ENCODE data around the gene RAPGEF1.

RAPGEF1 gene

DNA sequence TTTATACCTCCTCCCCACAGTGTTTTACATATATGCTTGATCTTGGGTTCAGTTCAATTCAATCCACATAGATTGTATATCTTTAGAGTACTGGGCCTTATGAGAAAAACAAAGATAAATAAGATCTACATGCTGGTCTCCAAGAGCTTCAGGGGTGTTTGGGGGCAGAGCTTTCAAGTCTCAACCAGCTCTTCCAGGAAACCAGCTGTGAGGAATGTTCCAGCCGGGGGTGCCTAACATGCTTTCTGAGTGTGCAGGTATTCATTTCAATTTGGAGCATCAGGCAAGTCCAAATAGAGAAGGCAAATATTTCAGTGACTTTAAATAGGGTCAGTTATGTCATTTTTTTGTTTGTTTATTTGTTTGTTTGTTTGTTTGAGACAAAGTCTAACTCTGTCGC is 5.7 kb upstream of the RAPGEF1 start:
- no peak for DNase-seq

DNA sequence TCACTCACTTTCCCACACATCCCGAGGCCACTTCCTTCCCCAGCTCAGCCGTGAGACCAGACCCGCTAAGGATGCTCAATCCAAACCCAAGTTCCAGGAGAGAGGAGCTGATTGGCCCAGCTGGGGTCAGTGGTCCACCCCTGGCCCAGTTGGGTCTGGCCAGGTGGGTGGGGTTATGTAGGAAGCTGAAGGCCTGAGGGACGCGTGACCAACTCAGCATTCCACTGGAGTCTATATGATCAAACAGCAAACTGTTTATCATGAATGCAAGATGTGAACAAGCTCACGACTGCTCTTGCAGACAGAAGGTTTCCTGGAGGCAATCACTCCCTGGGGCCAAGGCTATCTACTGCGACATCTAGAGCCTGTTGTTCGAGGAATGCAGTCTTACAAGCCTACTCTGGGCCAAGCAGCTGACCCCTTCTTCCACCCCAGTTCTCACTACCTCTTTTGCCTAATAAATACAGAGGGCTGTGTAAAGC is 4.9 kb upstream of the RAPGEF1 start:
- DNase-seq = no peak

DNA sequence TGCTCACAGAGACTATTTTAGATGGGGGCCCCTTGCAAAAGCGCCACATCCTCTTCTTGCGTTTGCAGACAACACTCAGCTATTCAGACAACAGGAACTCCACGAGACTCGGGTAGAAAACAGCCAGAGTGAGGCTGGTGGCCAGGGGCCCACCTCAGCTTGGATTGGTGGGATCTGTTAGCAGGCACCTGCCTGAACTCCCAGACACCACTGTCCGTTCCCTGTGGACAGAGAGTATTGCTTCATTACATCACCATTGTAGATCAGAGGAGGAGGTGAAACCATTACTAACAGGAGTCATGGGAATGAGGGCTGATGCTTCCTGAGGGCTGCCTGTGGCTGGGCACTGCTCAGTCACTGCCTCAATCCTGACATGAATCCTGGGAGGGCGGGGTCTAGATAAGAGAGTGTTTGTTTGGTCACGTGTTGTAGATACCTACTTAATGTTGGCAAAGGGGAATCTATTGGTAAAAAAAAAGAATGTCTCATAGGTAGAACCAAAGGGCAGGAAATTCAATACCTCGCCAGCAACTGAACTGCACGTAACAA is 4.4 kb upstream of the RAPGEF1 start:
- no peak for DNase-seq

DNA sequence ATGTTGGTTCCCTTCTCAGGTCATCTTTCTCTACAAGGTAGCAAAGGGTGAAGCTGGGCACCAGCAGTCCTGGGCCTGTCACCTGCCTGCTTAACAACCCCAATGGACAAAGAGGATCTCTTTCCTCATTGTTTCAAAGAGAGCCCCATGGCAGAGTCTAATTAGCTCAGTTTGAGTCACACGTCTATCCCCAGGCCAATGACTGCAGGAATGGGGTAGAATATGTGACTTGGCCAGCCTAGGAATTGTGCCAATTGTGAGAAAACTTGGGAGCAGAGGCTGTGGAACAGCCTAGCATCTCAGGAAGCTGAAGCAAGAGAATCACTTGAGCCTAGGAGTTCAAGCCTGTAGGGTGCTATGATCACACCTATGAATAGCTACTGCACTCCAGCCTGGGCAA is 3.6 kb upstream of the RAPGEF1 start:
- no peak for DNase-seq

DNA sequence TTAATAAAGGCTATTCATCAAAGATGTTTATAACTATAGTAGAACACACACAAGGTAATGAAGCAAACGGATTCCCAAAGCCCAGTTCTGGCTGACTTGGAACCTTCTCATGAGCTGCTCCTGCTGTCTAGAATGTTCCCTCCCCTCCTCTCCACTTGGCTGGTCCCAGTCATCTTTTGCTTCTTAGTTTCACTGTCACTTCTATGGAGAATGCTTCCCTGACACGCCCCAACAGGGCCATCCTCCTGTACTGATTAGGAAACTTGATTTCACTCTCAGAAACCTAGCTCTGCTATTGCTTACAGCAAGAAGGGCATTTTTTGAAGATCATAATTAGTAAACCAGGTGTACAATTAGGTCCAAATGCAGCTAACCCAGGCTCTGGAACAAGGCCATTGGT is 3.2 kb upstream of the RAPGEF1 start:
- DNase-seq = no peak

DNA sequence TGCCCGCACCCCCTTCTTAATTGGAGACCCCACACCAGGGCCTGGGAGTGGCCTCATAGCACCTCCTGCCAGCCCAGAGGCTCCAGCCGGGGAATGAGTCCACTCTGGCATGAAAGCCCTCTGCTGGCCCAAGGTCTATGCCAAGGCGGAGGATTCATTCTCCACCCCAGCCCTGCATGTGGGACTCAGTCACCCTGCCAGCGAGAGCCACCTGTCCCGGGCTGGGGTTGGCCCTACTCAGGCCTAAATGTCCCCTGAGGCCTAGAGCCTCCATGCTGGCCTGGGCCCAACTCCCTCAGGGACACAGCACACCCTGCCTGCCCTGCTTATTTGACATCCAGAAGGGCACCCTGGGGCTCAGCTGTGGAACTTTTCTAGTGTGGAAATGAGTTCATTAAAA is 1.0 kb upstream of the RAPGEF1 start:
- no peak for DNase-seq

DNA sequence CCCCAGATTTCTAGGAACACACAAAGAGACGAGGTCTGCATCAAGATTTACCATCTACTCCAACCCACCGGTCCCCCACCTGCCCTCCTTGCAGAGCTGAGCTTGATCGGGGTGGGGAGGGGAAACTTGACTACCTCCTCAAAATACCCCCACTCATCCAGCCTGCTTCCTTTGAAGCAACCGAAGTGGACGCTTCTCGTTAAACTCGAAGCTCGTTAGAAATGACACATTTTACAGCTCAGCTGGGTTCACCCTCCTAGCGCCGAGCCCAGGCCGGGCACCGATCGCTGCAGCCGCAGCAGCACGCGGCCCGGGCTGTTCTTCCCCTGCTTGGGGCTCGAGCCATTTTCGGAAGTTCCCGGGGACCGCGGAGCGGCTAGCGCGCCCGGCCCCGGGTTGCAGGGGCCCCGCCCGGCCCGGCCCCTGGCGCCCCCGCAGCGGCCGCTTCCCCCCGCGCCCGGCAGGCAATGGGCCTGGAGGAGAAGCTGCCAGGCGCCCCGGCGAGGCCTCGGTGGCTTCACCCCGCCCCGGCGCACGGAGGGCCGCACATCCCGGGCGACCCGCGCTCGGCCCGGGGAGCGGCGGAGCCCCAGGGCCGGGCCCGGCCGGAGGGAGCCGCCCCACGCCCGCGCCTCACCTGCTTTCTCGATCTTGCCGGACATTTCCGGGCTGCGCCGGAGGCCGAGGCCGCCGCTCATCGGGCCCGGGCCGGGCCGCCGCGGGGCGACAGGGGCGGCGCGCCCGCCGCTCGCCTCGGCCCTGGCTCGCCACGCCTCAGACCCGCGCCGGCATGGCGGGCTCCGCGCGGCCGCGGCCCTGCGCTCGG is 530 bp downstream of the RAPGEF1 start:
- DNase-seq = no peak

DNA sequence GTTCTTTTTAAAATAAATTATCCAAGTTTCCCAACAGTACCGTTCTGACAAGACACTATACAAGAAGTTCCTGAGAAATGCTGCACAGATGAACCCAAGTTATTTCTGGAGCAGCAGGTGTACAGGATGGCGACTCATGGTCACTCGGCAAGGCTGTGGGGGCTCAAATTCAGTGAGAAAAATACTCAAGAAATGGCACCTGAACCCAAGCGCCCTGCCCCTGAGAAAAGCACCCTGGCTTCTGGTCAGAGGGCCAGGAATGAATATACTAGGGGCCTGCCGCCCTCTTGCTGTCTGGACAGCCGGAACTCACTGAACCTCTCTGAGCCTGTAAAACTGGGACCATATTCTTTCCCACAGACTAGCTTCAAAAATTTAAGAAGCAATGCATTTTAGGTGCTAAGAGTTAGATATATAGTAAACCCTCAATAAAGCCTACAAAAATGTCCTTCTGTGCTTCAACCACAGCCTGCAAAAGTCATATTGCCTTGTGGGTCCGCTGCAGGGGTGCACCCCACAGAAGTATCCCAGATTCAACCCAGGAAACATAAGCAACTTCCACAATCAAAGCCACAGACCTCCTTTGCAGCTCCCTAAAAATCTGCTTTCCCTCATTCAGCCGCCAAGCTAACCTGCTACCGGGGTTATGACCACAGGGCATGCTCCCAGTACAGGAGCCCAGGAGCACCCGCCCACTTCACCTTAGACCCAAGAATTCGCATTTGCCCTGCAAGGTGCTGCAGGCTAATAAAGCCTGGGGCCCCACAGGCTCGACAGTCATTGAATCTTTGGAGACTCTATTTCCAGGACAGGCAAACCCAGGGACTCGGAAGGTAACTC is 1.4 kb downstream of the RAPGEF1 start:
- DNase-seq = no peak

DNA sequence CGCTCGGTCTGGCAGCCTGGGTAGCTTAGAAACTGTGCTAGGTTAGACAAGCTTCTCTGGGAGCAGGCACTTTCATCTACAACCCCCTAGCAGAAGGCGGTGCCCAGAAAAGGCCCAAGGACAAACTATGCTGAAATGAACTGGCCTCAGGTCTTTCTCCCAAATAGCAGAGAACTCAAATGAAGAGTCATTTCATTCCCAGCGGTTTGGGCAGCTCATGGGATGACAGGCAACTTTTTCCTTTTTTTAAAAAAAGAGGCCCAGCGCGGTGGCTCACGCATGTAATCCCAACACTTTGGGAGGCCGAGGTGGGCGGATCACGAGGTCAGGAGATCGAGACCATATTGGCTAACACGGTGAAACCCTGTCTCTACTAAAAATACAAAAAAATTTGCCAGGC is 2.5 kb downstream of the RAPGEF1 start:
- DNase-seq = no peak

DNA sequence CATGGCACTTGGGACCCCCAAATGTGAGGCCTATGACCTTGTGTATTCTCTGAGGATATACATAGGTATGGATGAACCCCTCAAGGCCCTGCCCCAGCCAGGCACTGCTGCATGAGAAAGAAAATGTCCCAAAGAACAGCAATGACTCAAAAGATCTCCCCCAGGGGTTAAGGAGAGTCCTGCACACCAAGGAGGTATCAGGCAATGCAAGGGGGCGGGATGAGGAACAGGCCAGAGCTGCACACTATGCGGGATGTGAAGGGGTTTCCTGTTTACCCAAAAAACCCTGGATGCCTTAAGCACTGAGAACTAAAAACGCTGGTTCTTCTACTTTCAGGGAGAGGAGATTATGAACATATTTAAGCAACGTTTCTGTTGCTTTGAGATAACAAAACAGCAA is 3.4 kb downstream of the RAPGEF1 start:
- DNase-seq = no peak

DNA sequence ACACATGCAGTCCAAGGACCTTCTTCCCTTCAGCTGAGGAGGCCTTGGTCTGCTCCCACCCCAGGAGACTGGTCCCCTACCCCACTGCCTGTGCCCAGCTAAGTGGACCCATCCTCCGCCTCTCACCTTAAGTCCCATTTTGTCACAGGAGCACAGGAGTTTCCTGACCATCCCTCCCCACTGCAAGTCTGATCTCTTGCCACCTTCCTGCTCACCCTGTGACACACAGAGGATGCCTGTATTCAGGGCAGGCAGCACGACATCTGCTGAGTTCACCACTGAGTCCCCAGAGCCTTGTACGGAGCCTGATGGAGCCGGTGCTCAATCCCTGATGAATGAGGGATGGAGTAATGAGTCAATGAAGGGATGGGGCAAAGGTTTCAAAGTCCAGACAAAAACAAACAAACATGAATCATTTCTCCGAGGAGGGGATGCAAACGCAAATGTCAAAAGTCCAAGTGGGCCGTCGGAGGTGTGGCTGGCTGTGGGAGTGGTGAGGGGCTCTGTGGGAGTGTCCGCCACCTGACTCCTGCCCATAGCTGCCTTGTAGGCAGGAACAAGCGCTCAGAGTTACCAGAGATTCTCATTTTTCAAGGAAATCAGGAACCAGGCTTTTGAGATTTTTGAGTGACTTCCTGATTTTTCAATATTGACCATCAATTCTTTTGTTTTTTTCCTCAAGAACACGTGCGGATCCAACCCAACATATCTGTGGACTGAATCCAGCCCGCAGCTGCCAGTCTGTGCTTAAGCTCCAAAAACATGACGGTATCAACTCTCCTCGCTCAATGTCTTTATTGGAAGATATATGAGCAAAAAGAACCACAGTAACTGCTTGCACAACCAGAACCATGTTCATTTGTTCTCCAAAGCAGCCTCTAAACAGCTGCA is 4.4 kb downstream of the RAPGEF1 start:
- no peak for DNase-seq

DNA sequence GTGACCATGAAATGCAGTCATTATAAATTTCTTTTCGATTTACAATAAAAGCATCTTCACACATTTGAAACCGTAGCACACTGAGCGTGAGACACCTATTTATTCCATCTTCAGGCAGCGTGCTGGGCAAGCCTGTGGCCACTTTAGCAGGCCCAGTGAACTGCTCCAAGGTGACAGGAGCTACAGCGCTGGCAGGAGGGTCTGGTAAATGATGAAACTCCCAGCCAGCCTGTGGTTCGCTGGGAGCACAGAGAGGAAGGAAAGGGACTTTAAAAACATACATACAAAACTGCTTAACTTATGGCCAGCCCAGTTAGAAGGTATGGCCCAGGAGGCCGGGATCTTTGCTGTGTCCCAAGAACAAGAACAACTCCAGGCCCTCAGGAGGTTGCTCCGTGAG is 5.1 kb downstream of the RAPGEF1 start:
- DNase-seq = no peak

DNA sequence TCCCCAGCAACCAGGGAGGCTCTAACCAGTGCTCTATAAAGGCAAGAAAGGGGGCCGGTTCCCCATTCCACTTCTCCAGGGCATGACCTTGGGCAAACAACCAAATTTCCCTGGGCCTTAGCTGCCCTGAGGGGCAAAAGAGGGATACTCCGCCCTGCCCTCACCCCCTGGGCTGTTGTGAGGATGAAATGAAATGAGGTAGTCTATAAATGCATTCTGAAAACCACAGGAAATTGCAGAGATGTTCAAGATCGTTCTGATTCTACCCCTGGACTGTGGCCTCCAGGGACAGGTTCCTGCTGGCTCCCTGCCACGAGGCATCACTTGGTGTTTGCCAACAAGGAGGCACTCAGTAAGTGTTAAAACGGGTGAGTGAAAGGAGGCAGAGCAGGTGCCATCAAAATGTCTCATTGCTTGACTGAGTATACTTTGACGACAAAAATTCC is 5.7 kb downstream of the RAPGEF1 start:
- no peak for DNase-seq

DNA sequence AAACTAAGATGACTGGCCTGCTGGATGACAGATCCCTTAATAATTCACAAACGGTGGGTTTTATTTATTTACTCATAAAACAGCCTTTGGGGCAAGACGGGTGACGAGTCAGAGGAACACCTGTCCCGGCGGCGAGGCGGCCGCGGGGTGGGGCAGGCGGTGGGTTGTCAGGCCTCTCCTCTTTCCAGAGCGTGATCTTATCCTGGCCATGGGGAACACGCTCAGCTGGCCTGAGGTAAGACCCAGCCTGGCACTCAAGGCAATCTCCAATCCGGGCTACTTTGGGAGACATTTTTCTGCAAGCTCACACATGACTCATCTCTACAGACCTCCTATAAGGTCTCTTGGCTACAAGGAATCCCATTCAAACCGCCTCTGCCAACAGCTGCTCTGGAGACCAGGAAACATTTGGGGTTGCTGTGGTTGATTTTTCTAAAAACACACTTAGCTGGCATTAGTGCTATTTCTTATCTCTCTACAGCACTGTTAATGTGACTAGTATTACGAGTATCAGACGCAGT is 6.3 kb downstream of the RAPGEF1 start:
- no peak for DNase-seq

DNA sequence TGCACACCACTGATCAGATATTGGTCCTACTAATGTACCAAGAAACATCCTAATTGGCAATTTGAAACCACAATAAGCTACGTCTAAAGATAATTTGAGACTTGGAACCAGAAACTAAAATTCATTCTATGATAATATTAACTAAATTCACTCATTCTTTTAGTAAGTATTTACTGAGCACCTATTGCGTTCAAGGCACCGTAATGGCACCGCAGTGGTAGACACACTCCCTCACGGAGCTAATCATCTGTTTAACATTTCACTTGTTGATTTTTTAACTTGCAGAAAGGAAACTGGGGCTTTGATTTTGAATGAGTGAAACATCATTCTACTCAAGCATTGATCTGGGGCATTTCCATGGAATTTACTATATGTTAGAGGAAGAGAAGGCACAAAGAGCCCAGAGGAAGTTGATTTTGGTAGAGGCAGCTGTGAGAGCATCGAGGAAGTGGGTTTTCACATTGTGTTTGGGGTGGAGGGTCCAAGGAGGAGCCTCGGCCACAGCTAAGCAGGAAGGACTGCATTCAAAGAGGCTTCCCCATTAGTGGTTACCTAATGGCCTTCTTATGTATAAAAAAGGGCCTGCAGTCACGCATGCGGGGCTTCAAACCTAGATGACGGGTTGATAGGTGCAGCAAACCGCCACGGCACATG is 7.1 kb downstream of the RAPGEF1 start:
- DNase-seq = no peak

DNA sequence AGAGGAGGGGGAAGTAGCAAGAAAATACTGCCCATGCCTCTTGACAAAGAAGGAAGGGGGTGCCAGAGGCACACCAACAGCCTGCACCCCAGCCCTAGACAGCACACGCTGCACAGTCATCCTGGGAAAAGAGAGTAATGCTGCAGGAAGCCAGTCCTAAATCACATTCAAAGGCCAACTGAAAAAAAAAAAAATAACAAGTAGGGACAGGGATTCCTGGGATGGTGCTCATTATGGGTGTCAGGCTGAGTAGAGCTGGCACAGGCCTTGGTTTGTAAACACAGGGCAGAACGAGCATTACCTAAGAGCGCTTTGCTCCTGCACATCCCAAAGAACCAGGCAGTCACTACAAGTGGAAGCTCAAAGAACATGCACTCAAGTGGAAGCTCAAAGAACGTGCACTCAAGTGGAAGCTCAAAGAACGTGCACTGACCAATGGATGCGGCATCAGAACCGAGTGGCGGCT is 7.8 kb downstream of the RAPGEF1 start:
- no peak for DNase-seq

DNA sequence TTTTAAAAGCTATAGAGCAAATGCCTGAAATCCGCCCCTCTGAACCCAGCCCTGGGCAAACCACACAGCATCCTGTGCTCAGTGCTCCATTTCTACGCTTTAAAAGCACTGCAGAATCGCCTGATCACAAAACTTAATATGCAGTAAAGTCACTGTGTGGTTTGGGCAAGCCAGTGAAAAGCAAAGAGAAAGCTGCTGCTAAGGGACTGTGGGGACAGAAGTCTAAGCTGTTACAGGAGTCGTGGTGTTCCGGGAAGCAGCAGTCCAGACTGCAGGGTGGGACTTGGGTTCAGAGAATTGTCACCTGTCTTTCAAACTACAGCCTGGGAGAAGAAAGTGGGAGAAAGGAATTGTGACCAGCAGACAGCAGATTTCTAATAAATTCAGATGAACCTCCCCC is 8.2 kb downstream of the RAPGEF1 start:
- no peak for DNase-seq

DNA sequence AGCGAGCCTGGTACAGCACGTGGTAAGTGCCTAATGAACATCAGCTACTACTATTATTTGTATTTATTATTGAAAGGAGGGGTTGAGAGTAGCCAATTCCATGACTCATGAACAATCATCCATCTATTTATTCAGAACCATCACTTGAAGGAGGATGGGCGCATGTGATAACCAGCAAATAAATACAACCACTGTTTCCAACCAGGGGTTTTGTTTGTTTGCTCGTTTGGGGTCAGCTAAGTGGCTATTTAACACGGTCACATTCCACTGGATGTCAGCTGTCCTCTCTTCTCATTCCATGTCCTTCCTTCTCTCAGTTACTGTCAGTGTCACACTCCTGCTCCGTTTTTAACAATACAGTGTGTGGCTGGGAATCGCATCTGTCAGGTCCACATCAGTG is 8.6 kb downstream of the RAPGEF1 start:
- no peak for DNase-seq

DNA sequence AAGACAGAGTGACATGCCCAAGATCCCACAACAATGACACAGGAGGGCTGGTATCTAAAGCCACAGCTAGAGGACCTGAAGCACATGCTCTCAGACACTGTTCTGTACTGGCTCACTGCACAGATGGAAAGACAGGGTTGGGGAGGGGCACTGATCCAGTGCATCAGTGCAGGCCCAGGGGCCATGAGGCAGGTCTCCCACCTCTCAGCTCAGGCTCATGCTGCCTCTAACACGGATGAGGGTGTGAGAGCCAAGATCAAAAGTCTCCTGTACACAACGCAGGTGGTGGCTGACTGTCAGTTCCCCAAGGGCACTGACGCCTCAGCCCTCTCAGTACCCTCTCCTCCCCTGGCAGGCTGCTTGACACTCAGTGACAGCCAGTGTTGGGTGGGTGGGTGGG is 10.9 kb downstream of the RAPGEF1 start:
- no peak for DNase-seq

DNA sequence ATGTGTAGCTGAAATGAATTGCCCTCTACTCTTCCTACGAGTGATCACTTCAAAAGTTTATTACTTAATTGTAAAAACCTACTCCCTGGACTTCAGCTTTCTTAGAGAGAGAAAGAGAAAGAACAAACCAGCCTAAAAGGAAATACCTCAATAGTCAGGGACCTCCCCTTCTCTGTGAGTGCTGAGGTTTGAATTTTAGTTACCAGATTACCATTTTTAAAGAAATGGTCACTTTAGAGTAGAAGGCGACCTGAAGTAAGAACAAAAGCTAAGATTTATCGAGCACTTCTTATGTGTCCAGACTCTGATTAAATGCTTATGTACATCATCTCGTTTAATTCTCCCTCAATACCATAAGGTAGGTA is 11.3 kb downstream of the RAPGEF1 start:
- DNase-seq = no peak

DNA sequence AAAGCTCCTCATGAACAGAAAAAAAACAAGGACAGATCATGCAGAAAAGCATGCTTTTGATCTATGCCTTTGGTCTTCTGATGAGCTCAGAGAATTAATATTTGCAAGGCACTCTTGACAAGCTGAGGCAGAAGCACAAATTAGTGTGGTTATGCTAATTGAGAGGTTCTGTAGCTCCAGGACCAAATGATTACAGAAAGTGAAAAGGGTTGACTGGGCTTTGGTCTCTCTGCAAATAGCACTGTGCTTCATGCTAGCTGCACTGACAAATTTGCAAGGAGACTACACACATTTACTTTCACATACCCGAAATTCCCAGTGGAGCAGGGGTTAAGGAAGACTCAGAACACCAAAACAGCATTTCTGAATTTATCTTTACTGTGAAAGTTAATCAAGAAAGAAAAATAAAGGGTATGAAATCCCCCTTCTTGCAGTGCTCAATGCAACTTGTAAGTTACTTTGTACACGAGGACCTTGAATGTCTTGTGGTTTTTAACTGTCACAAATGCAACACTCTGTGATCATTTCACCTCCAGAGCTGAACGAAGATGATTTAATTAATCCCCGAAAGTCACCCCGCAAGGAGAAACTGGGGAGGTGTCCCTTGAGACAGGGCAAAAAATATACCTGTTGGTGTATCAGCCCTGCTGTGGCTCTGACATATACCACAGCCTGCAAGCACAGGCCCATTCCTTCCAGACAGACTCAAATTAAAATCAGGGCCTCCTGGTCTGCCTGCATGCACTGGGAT is 11.9 kb downstream of the RAPGEF1 start:
- no peak for DNase-seq

All from NCI-H2227 treated with DMSO at 0.1 percent for 48 hours (cell line).